Neural progenitor cell (in vitro differentiated cells): Measurements from ENCODE around the gene CDKL5.

ENCODE experiments used
- CTCF ChIP-seq: fragments of 200-600 bp; sonication (generic); IDR thresholded peaks from 2 replicates; pipeline ENCODE4 v1.5.1; 2017; ENCODE audit warnings: antibody characterized with exemption, mild to moderate bottlenecking
- EZH2 ChIP-seq: fragments of 200-600 bp; sonication (generic); IDR thresholded peaks from 2 replicates; pipeline ENCODE4 v1.6.1; 2017; ENCODE audit warnings: antibody characterized with exemption, mild to moderate bottlenecking, moderate library complexity
- EZH2phosphoT487 ChIP-seq: fragments of 200-600 bp; sonication (generic); IDR thresholded peaks from 2 replicates; pipeline ENCODE4 v1.6.1; 2017; ENCODE audit warnings: antibody characterized with exemption

GRCh38 chrX:18582910-18583493, 157.6 kb downstream of the CDKL5 start:
- TF ChIP-seq CTCF (no peak), EZH2 (no peak), EZH2phosphoT487 (no peak)
